Kidney (tissue), 14 donors: ENCODE data around the gene ZBTB7C. TPM values are rescaled to one million over a fixed set of nuclear protein-coding genes. Genes with fewer than 3 reads are reported as not detected.

ENCODE experiments used
- DNase-seq, 5 donors: peaks; one replicate each; pipeline ENCODE4 v3.0.0-alpha.2; 2013 to 2020
- FAIRE-seq: peaks from 2 replicates; lab custom pipeline; 2012; peaks lifted over from hg19 to GRCh38; lab: Jason Lieb, UNC
- H3K27ac ChIP-seq, 2 donors: one replicate each; pipeline ENCODE4 v1.7.0; 2013; ENCODE audit warnings: low read depth in 2 of 2, low read length in 2 of 2, inconsistent platforms in 1 of 2
- H3K27me3 ChIP-seq: one replicate; pipeline ENCODE4 v1.7.1; 2013; ENCODE audit warnings: low read length, inconsistent platforms; ENCODE audit not compliant: control insufficient read depth, insufficient read depth
- H3K36me3 ChIP-seq, 3 donors: one replicate each; pipeline versions ENCODE4 v1.7.0 to v1.7.1; 2013; ENCODE audit warnings: low read length in 3 of 3, control low read depth in 1 of 3, inconsistent platforms in 1 of 3; ENCODE audit not compliant: insufficient read depth in 3 of 3, control insufficient read depth in 2 of 3
- H3K4me1 ChIP-seq, 3 donors: one replicate each; pipeline versions ENCODE4 v1.7.0 to v1.7.1; 2013; ENCODE audit warnings: low read length in 3 of 3, inconsistent platforms in 1 of 3, low read depth in 1 of 3; ENCODE audit not compliant: control insufficient read depth in 2 of 3, insufficient read depth in 2 of 3
- H3K4me3 ChIP-seq, 3 donors: one replicate each; pipeline versions ENCODE4 v1.7.0 to v1.8.1; 2013; ENCODE audit warnings: low read length in 3 of 3, control low read depth in 1 of 3, inconsistent platforms in 1 of 3
- H3K9ac ChIP-seq, 3 donors: one replicate each; pipeline versions ENCODE4 v1.7.0 to v1.7.1; 2013; ENCODE audit warnings: low read length in 3 of 3, control low read depth in 1 of 3, inconsistent platforms in 1 of 3
- H3K9me3 ChIP-seq, 3 donors: one replicate each; pipeline versions ENCODE4 v1.7.0 to v1.7.1; 2013; ENCODE audit warnings: low read length in 3 of 3, control low read depth in 1 of 3, inconsistent platforms in 1 of 3; ENCODE audit not compliant: control insufficient read depth in 2 of 3, insufficient read depth in 1 of 3
- CTCF ChIP-seq: IDR thresholded peaks from 3 replicates; pipeline ENCODE4 v1.5.1; 2012; ENCODE audit warnings: mild to moderate bottlenecking, moderate library complexity, borderline replicate concordance; ENCODE audit not compliant: insufficient read depth; ENCODE audit errors: extremely low read depth
- intact Hi-C: fragments of 100-400 bp; cut with DNase I; formaldehyde crosslinking; loops from one replicate; pipeline ENCODE4 v1.11.1; 2022
- polyA plus RNA-seq: library from polyadenylated mRNA; stranded (reverse); fragments of 350-450 nt; fragmentation: Illumina TruSeq; extraction: RNeasy Lipid Tissue Mini Kit (QIAGEN cat#74804); gene quantifications from one replicate; pipeline ENCODE4 v1.2.3, GENCODE V29; 2014; ENCODE audit warnings: low read depth, low replicate concordance; ENCODE audit not compliant: insufficient read depth
- total RNA-seq: library from RNA; stranded (reverse); fragmentation: NEBNext Ultra II Directional; extraction: Animal tissue kit (Norgen Biotek cat#: 25700); gene quantifications from one replicate; pipeline ENCODE4 v1.2.1, GENCODE V29; 2021
- donor health status: control.
- donor health status: control.
- donor health status: control.
- donor health status: control.
- donor health status: control.
- donor health status: DM: yes; HTN: yes; CAD: no.
- donor health status: Normal renal cell carcinoma (clear cell type).

Gene ZBTB7C
- total and polyA plus RNA-seq, 2 donors from 2014 or later: 1.8 to 13.8 TPM

- H3K4me1 ChIP-seq: peaks cover 0 to 4% (median 0%) of the 10 kb centered on the region in 3 donors
- FAIRE-seq (no peak), DNase-seq (peak; percentile 50 to 87 (median 73))
- H3K4me3 ChIP-seq: no peak overlapping the region
- TF ChIP-seq CTCF: no peak
- H3K36me3 ChIP-seq: no peaks in the 10 kb centered on the region
- no peaks in the 10 kb centered on the region for H3K27me3 ChIP-seq
- no peaks in the 10 kb centered on the region for H3K9me3 ChIP-seq
- intact Hi-C loops: no loop called here
- no peak overlapping the region for H3K9ac ChIP-seq
- H3K27ac ChIP-seq: no peak overlapping the region
These were observed 222.9 kb downstream of the ZBTB7C start for GRCh38 chr18:48186131-48186766.

GRCh38 chr18:48184118-48184517 lies 225.1 kb downstream of the ZBTB7C start:
- DNase-seq (no peak), FAIRE-seq (no peak)
- Histone ChIP-seq H3K27me3 (no peaks in the 10 kb centered on the region), H3K9me3 (no peaks in the 10 kb centered on the region), H3K9ac (no peak overlapping the region), H3K36me3 (no peaks in the 10 kb centered on the region), H3K27ac (no peak overlapping the region), H3K4me1 (peaks cover 0 to 4% (median 0%) of the 10 kb centered on the region in 3 donors), H3K4me3 (no peak overlapping the region)
- intact Hi-C loops: no loop called here
- TF ChIP-seq CTCF: no peak

GRCh38 chr18:48183613-48184012 lies 225.6 kb downstream of the ZBTB7C start:
- FAIRE-seq (no peak), DNase-seq (no peak)
- H3K9ac ChIP-seq: no peak overlapping the region
- no peak for TF ChIP-seq CTCF
- H3K9me3 ChIP-seq: no peaks in the 10 kb centered on the region
- no peak overlapping the region for H3K27ac ChIP-seq
- H3K27me3 ChIP-seq: no peaks in the 10 kb centered on the region
- no peak overlapping the region for H3K4me3 ChIP-seq
- intact Hi-C loops: no loop called here
- no peaks in the 10 kb centered on the region for H3K36me3 ChIP-seq
- H3K4me1 ChIP-seq: peaks cover 0 to 4% (median 0%) of the 10 kb centered on the region in 3 donors
